NB4 (cell line): ENCODE results near the gene RYR2.

Source experiments
- POLR2A ChIP-seq: IDR thresholded peaks from 2 replicates; pipeline ENCODE4 v1.6.1; 2011; ENCODE audit warnings: mild to moderate bottlenecking; ENCODE audit not compliant: insufficient read length; ENCODE audit errors: extremely low read depth
- TF ChIP-seq, protein P1 (sequence below): IDR thresholded peaks from one replicate; pipeline ENCODE4 v1.5.1; 2012; ENCODE audit warnings: low read depth, low read length

DNA sequence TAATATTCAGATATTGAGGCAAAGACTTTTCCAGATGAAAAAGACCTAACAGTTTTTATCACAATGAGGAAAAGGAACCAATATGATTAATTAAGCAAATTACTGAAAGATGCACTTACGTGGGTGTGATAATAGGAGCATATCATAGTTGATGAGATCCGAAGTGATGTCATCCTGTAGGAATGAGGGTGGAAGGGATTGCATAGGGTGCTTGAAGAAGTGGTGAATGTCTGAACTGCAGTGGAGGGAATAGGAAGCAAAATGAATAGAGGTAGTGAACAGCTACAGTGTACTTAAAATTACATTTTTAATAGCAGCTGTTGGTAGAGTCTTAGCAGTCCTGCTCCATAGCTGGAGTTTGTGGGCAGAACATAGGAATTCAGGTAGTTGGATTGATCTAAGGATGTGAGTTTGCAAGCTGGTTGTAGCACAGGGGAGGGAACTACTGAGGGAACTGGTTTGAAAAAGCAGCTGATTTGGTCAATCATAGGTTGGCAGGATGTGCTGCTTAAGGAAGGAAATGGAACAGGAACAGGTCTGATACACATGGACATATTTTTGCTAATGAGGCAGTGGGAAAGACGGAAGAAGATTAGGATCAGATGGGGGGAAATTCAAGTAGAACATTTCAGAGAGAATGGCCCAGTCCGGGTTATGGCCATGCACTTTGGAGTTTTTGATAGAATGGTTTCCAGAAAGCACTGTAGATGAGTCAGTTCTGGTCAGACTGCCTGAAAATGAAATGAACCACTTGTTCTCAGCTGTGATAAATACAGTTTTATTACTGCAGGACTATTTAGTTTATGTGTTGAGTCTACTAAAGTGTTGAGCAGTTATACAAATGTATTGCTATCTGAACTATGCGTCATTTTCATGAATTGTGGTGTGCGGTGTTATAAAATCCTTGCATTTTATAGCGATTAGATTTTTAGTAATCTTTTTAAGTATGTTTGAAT, 155.8 kb downstream of the RYR2 start:
- TF ChIP-seq, protein P1, sequence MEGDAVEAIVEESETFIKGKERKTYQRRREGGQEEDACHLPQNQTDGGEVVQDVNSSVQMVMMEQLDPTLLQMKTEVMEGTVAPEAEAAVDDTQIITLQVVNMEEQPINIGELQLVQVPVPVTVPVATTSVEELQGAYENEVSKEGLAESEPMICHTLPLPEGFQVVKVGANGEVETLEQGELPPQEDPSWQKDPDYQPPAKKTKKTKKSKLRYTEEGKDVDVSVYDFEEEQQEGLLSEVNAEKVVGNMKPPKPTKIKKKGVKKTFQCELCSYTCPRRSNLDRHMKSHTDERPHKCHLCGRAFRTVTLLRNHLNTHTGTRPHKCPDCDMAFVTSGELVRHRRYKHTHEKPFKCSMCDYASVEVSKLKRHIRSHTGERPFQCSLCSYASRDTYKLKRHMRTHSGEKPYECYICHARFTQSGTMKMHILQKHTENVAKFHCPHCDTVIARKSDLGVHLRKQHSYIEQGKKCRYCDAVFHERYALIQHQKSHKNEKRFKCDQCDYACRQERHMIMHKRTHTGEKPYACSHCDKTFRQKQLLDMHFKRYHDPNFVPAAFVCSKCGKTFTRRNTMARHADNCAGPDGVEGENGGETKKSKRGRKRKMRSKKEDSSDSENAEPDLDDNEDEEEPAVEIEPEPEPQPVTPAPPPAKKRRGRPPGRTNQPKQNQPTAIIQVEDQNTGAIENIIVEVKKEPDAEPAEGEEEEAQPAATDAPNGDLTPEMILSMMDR, result no peak
- no peak for TF ChIP-seq POLR2A
